Right lobe of liver (tissue), 4 donors: Measurements from ENCODE around the gene SLF2.

ENCODE experiments used
- POLR2A ChIP-seq: fragments of 450-650 bp; IDR thresholded peaks from one replicate; pipeline ENCODE4 v1.6.1; 2017; ENCODE audit warnings: antibody characterized with exemption, mild to moderate bottlenecking
- TF ChIP-seq, protein P1 (sequence below), 4 donors: fragments of 200-600 bp in 3 of 4; fragments of 450-650 bp in 1 of 4; IDR thresholded peaks; one replicate each; pipeline versions ENCODE4 v1.5.1 to v1.8.0; 2016 to 2022; ENCODE audit warnings: antibody characterized with exemption in 4 of 4, mild to moderate bottlenecking in 2 of 4
- donor health status: DM: no; HTN: no; CAD: no.
- donor health status: DM: no; HTN: no; CAD: no.
- donor health status: DM: no; HTN: yes; CAD: no.

- TF ChIP-seq, protein P1, sequence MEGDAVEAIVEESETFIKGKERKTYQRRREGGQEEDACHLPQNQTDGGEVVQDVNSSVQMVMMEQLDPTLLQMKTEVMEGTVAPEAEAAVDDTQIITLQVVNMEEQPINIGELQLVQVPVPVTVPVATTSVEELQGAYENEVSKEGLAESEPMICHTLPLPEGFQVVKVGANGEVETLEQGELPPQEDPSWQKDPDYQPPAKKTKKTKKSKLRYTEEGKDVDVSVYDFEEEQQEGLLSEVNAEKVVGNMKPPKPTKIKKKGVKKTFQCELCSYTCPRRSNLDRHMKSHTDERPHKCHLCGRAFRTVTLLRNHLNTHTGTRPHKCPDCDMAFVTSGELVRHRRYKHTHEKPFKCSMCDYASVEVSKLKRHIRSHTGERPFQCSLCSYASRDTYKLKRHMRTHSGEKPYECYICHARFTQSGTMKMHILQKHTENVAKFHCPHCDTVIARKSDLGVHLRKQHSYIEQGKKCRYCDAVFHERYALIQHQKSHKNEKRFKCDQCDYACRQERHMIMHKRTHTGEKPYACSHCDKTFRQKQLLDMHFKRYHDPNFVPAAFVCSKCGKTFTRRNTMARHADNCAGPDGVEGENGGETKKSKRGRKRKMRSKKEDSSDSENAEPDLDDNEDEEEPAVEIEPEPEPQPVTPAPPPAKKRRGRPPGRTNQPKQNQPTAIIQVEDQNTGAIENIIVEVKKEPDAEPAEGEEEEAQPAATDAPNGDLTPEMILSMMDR (IDR thresholded peaks at IDR 0.05): peak in 1 of 4 donors; percentile 7
- no peak for TF ChIP-seq POLR2A
Measured at GRCh38 chr10:100930368-100930767, 17.6 kb downstream of the SLF2 start.
